LNCaP clone FGC (cell line): ENCODE measurements around the gene TMEM145.

Experiments
- DNase-seq: peaks from one replicate; pipeline ENCODE4 v3.0.0-alpha.2; 2011; ENCODE audit warnings: low read depth
- H3K4me3 ChIP-seq: 2 replicates; pipeline ENCODE4 v1.5.1; 2011; ENCODE audit warnings: mild to moderate bottlenecking, low read depth, low read length, control low read depth
- CTCF ChIP-seq: IDR thresholded peaks from 2 replicates; pipeline ENCODE4 v1.5.1; 2012; ENCODE audit warnings: mild to moderate bottlenecking; ENCODE audit not compliant: control insufficient read depth, insufficient read depth; ENCODE audit errors: extremely low read depth

Gene TMEM145

GRCh38 chr19:42363614-42364346 lies 50.7 kb downstream of the TMEM145 start:
- no peak for TF ChIP-seq CTCF
- DNase-seq, result no peak
- H3K4me3 ChIP-seq, result no peak overlapping the region

DNA sequence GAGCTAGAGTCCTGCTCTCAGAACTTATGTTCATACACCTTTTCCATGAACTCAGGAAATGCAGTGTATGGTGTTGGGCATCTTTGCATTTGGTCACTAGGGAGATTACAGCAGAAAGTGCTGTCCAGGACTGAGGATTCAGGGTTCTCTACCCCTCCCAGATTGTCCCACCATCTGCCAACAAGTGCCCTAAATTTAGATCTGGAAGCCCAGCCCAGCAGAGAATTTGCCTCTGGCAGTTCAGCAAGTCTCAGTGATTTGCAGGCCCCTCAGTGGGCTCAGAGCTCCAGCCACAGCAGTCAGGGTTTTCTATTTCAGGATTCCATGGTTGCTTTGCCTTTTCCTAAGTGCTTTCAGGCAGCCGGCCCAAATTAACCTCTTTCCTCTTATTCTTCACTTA lies 53.6 kb downstream of the TMEM145 start:
- DNase-seq, result no peak
- no peak overlapping the region for H3K4me3 ChIP-seq
- TF ChIP-seq CTCF, result no peak

DNA sequence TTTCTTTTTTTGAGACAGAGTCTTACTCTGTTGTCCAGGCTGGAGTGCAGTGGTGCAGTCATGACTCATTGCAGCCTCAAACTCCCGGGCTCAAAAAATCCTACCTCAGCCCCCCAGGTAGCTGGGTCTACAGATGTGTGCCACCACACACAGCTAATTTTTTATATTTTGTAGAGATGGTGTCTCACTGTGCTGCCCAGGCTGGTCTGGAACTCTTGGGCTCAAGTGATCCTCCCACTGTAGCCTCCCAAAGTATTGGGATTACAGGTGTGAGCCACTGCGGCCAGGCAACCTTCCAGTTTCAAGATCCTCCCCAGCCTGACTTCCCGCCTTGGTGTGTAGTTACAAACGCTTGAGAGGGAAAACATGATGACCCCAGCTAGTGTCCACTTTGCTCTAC lies 54.8 kb downstream of the TMEM145 start:
- DNase-seq, result no peak
- no peak overlapping the region for H3K4me3 ChIP-seq
- no peak for TF ChIP-seq CTCF

- TF ChIP-seq CTCF, result no peak
- no peak for DNase-seq
- no peak overlapping the region for H3K4me3 ChIP-seq
These were observed 55.3 kb downstream of the TMEM145 start for GRCh38 chr19:42368360-42368759.

- no peak overlapping the region for H3K4me3 ChIP-seq
- TF ChIP-seq CTCF, result no peak
- no peak for DNase-seq
These were observed 55.7 kb downstream of the TMEM145 start for GRCh38 chr19:42368765-42369164.

GRCh38 chr19:42369433-42370067 lies 56.4 kb downstream of the TMEM145 start:
- TF ChIP-seq CTCF, result no peak
- no peak overlapping the region for H3K4me3 ChIP-seq
- DNase-seq, result no peak
